NCI-H345 treated with DMSO at 0.1 percent for 48 hours (cell line): ENCODE data around the gene SPAG16.

ENCODE experiments used
- DNase-seq: peaks from one replicate; lab custom pipeline; 2025; ENCODE audit not compliant: unreplicated experiment; lab: John Stamatoyannopoulos, UW

Gene SPAG16

DNA sequence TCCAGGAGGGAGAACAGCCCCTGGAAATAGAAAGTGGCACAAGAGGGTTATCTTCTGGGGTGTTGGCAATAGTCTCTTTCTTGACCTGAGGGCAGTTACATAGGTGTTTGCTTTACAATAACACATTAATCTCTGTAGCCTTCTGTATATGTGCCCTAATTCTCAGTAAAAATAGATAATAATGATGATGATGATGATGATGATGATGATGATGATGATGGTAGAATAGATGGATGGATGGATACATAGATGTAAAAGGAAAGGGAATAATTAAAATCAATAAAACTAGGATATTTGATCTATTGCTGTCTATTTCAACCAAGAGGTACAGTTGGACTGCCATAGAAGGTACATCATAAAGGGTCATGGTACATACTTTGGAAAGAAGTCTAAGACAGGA, 948.9 kb downstream of the SPAG16 start:
- DNase-seq: no peak

DNA sequence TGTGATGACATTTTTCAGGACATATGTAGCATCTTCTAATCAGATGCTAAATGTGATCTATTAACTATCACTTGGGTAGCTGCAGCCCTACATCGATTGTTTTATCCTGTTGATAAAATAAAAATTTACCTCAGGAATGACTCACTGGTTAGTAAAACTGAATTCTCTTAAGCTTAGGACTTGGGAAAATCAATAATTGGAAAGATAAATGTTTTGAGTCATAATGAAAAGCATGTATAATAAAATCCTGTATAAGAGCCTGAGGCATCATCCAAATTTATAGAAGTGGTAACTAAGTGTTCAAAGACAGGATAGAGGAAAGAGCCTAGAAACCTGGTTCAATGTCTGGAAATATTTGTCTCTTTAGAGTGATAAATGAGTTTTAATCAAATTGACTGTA, 958.5 kb downstream of the SPAG16 start:
- no peak for DNase-seq

DNA sequence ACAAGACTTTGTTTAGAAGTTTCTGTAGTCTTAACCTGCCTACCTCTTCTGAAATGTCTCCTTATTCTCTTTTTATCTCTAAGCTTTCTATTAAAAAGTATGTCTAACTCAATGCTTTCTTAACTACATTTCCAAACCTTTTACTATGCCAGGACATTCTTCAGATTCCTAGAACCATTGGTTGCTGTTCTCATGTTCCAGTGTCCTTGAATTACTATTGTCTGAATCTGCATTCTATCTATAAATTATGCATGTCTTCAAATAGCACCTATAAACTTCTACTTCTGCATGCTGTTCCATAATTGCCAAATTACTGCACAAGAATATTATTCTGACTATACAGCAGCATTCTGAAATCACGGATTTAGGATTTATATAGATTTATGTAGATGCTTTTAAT, 960.6 kb downstream of the SPAG16 start:
- DNase-seq: no peak

DNA sequence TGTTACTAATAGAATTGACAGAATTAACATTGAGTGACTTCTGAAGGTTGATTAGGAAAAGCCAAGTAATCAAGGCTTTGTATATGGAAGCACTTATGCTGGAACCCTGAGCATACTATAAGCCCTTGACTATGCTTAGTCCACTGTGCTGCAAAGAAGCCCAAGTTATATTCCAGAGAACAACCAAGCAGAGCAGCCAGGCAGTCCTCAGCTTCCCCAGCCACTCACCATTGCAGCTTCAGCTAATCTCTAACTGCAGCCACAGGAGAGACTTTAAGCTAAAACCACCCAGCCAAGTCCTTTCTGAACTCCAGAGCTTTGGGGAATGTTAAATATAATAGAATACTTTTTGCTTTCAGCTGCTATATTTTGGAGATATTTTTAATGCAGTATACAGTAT, 962.2 kb downstream of the SPAG16 start:
- no peak for DNase-seq

DNA sequence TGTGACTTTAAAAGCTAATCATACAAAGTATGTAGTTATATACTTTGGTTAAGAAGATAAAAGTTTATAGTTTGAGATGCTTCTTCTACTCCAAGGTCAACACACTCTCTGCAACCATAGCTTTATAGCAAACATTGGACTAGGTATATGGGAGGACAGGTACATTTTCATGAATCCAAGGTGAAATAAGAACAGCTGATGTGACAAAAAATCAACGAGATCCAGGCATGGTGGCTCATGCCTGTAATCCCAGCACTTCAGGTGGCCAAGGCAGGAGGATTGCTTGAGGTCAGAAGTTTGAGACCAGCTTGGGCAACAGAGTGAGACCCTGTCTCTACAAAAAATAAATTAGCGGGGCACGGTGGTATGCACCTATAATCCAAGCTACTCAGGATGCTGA, 963.3 kb downstream of the SPAG16 start:
- no peak for DNase-seq

DNA sequence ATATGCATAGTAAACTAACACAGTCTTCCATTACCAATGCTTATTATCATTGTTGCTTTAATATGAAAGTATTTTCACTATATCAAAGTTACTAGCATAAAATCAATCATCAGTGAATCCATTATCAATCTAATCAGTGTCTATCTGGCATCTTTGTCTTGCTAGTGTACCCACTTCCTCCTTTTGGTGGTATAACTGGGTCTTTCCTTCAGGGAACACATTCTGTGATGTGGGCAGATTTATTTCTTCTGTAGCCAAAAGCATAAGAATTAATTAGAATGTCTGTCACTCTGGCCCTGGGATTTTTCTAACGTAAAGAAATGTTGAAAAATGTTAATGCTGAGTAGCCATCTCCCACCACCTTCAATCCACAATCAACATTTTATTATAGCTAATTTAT, 970.8 kb downstream of the SPAG16 start:
- no peak for DNase-seq

DNA sequence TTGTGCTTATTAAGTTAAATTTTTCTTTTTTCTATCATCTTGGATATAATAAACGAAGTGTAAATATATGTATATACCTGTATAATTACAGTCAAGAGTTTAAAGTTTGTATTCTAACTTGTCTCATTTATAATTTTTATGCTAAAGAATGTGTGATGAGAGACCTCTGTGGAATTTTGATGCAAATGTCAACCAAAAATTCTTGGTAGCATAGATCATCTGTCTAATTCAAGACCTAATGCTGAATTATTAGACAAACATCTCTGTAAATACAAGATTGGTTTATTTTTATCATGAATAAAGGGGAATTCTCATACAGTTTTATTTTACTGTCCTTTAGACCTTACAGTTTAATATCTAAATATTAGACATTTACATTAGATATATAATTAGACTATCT, 977.4 kb downstream of the SPAG16 start:
- no peak for DNase-seq

DNA sequence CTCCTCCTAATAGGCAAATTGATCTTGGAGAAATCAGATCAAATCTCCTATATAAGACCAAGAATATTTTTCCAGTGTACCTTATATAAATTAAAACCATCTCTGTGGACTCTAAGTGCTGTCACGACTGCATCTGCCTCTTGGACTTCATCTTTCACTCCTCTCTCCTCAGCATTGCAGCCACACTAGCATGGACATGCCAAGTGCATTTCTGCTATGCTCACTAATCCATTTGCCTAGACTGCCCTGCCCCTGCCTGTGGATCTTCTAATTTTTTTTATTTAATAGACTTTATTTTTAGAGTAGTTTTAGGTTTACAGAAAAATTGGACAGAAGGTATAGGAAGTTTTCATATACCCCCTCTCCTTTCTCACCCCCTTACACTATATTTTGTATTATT, 979.9 kb downstream of the SPAG16 start:
- no peak for DNase-seq

DNA sequence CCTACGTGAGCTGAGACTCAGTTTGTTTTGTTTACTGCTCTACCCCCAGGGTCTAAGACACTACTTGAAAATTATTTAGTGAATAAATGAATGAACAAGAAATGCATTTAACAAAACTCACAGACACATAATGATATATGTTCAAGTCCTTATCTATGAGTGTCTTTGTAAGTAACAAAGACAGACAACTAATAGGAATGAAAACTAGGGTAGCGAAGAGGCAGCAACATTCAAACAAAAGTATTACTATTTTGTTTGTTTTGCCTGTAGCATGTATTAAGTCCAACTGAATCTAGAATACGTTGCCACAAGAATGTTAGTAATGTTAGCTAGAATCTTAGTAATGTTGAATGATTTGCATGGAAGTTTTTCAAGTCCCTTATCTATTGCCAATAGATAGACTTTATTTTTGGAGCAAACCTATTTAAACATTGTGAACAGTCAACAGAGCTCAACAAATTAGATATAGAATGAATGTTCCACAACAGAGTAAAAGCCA, 981.8 kb downstream of the SPAG16 start:
- no peak for DNase-seq

DNA sequence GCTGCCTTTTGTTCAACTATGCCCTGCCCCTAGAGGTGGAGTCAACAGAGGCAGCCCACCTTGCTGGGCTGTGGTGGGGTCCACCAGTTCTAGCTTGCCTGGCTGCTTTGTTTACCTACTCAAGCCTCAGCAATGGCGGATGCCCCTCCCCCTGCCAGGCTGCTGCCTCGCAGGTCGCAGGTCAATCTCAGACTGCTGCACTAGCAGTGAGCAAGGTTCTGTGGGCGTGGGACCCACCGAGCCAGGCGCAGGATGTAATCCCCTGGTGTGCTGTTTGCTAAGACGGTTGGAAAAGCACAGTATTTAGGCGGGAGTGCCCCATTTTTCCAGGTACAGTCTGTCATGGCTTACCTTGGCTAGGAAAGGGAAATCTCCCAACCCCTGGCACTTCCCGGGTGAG, 993.6 kb downstream of the SPAG16 start:
- DNase-seq: no peak

DNA sequence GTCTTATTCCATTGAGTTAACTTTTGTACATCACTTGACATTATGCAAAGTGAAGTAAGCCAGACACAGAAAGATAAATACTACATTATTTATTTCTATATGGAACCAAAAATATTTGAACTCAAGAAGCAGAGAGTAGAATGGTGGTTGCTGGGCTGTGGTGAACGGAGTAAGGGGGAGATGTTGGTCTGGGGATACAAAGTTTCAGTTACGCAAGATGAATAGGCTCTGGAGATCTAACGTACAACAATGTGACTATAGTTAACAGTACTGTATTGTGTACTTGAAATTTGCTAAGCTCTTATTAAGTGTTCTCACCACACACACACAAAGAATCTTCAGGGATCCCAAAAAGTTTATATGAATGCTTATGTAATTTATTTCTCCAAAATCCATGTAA, 1001.7 kb downstream of the SPAG16 start:
- DNase-seq: no peak

DNA sequence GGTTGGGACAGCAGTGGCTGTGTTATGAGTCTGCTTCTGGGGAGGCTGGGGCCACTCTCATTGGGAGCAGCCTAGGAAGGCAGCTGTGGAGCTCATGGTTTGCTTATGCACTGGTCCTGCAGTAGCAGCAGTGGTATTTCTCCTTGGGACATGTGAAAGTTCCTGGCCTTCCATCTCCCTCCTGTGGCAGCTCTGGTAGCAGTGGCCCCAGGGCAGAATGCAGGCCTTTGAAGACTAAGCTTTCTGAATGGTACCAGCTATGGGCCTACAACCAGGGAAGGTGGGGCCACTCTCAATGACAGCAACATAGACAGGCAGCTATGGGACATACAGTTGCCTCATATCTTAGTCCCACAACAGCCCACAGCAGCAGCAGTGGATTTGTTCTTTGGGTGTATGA, 1009.3 kb downstream of the SPAG16 start:
- DNase-seq: no peak

DNA sequence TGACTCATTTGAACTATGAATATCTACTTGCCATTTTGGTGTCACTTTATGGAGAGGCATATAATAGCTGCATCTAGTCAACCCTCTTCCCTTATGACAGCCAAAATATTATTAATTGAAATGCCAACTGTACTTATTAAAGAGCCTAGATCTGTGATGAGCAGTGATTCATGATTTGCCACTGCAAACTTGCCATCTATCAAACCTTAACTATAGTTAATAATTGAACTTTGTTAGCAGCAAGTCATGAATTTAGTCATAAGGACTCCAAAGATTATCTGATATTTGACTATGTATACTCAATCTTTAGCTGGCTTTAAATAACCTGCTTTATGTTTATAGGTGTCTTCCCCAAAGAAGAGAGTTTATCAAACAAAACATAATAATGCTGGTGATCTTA, 1010.2 kb downstream of the SPAG16 start:
- no peak for DNase-seq

DNA sequence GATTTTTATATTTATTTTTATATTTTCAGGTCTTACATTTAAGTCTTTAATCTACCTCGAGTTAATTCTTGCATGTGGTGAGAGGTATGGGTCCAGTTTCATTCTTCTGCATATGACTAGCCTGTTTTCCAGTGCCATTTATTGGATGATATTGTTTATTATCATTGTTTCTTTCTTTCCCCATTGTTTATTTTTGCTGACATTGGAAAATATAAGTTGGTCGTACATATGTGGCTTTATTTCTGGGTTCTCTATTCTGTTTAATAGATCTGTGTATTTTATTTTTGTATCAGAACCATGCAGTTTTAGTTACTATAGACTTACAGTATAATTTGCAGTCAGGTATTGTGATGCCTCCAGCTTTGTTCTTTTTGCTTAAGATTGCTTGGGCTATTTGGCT, 1013.2 kb downstream of the SPAG16 start:
- DNase-seq: no peak

DNA sequence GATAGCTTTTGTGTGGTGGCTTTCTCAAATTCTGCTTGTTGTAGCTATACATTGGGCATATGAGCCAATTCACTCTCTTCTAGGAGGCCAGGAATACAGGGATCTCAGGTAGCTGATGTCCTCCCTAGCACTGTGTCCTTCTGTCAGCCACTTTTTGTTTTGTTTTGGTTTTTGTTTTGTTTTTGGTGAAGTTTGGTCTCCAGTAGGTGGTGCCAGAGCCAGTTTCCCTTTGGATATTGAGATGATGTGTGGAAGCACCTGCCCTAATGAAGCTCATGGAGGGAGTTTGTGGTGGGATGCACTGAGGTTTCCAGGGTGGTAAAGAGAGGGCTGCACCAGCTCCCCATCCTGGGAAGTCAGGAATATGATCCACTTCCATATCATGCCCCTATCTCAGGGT, 1026.1 kb downstream of the SPAG16 start:
- DNase-seq: no peak

DNA sequence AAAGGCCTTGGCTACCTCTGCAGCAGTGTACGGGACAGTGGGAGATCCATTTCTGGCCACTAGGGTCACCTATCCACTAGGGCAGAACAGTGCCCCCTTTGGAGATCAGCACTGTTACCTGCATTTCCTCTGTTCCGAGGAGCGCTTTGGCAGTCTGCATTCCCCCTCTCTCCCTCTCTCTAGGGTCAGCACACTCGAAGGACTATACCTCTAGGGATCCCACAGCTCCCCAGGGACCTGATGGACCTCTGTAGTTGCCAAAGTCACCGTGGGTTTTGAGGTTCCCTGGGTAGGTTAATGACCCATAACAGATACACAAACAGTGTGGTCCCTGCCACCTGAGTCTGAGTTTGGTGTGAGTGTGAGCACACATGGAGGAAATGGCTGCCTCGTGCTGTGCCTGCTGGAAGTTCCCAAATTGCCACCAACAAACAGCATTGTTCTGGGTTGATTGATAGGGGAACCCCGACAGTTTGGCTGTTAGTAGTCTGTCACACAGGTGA, 1026.8 kb downstream of the SPAG16 start:
- DNase-seq: no peak

DNA sequence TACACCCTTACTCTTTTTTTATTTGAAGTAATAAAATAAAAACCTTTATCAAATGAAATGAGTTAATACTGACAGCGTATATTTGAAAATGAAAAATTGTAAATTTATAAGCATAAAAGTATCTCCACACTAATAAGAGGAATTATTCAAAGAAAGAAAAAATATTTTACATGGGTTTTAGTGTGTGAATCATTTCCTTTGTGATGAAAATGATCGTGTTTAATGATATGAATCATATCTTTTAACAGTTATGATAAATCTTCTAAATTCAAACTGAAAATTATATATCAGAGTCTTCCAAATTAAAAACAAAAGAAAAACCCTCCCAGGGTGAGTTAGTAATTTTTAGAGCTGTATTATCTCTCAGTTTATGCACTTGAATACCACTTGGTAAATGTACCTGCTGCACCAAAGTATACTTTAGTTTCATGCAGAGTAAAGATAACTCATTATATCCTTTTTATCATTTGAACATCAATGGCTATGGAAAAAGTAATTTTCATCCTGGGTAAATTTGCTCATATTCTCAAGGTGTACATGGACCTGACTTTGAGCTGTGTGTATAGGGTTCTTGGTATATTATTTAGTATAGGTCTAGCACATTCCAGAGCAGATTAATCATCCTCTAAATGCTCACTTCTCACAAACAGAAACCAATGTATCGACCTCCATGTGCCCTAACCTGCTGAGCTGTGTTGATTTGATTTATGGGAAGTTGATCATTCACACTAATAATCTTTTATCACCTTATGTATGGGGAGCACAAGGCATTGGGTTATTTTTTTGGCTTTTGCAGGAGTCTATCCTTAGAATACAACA, 1027.9 kb downstream of the SPAG16 start:
- no peak for DNase-seq

DNA sequence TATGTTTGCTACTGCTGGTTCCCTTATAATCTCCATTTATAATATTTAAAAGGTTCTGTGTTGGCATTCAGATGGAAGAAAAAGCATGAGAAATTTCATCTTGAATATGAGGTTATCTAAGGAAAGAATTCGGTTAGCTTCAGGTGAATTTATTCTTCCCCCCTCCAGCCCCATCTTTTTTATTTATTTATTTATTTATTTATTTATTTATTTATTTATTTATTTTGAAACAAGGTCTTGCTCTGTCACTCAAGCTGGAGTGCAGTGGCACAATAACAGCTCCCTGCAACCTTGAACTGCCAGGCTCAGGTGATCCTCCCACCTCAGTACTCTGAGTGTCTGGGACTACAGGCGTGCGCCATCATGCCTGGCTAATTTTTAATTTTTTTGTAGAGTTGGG, 1031.1 kb downstream of the SPAG16 start:
- no peak for DNase-seq

DNA sequence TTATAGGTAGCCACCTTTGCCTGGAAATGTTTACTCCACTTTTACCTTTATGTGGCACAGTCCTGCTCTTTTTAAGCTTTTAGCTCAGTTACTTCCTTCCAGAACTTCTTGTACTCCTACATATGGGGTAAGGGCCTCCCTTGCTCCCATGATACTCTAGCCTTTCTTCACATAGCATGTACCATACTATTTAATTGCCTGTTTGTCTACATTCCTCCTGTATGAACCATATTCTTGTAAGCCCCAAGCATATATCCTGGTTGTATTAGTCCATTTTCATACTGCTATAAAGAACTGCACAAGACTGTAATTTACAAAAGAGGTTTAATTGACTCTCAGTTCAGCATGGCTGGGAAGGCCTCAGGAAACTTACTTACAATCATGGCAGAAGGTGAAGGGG, 1035.9 kb downstream of the SPAG16 start:
- no peak for DNase-seq

DNA sequence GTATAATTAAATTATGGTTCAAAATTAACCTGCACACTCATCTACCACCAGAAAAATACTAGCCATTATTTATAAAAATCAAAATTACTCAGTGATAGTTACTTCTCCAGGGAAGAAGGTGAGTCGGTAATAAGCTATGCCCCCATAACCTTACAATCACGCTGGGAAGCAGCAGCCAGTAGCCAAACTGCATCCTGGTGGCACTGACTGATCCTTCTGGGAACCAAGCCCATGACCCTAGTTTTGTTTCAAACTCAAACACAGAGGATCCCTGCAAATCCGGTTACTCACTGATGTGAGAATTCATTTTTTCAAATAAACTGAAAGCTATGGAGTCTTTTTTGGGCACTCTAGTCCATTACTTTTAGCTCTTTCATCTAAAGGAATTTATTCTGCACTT, 1038.4 kb downstream of the SPAG16 start:
- no peak for DNase-seq

DNA sequence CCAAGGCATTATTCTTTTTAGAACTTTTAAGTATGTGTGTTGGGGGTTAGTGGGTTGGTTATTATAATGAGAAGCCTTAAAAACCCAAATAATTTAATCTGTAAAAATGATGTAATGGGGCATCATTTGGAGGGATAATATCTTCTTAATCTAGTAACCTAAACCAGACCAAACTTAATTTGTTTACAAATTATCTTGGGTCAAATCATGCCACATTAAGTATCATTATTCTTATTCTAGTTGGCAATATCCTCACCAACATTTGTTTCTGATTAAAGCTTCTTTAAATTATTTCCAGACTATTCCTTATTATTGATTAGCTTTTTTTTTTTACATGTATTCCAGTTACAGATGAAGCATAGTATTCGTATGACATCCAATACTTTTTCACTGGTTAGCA, 1041.1 kb downstream of the SPAG16 start:
- DNase-seq: no peak

DNA sequence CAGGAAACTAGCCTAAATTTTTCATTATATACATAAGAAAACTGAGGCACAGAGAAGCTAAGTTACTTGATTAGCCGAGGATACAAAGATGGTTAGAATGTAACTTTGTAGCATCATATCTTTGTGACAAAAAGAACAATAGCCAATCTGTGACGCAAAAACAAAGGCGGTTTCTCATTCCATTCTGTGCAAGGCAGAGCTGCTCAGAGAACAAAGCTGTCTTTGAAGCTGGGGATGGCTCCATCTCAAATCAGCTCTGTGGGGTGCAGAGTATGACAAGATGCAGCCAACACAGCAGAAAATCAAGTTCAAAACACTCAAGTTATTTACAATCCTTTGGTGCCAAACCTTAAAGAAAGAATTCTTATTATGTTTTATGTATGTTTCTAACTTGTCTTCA, 1044.7 kb downstream of the SPAG16 start:
- DNase-seq: no peak

DNA sequence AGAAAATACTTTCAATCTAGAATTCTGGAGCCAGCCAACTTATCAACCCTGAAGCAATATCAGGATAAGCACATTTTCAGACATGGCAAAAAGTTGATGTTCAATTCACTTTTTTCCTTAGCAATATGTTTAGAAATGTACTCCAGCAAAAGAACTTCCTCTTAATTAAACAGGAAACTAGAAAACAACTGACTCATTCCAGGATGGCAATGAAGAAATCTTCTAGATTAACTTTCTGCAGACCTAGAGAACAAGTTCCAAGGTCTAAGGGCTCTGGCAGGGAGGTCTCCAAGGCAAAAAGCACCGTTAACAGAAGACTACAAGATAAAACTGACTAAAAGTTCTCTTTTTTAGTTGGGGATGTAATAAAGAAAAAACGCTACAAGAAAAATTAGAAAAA, 1057.4 kb downstream of the SPAG16 start:
- DNase-seq: no peak
